T-helper 1 cell treated with Interleukin-12 subunit alpha and Interleukin-12 subunit beta and Interleukin-4 antibody, amounts not matched to agents 30 ng/mL and 1 ng/mL, for 36 hours (primary cell): ENCODE results near the gene BMP10. TPM values are rescaled to one million over a fixed set of nuclear protein-coding genes. Genes with fewer than 3 reads are reported as not detected.

ENCODE experiments used
- intact Hi-C: fragments of 100-400 bp; cut with micrococcal nuclease; formaldehyde crosslinking; loops from one replicate; pipeline ENCODE4 v1.15.1; 2024
- total RNA-seq: library from RNA; stranded (reverse); gene quantifications from 2 replicates; pipeline ENCODE4 v1.2.3, GENCODE V29; 2022

Gene BMP10
- total RNA-seq, 1 donor from 2014 or later, result 0.27 TPM

DNA sequence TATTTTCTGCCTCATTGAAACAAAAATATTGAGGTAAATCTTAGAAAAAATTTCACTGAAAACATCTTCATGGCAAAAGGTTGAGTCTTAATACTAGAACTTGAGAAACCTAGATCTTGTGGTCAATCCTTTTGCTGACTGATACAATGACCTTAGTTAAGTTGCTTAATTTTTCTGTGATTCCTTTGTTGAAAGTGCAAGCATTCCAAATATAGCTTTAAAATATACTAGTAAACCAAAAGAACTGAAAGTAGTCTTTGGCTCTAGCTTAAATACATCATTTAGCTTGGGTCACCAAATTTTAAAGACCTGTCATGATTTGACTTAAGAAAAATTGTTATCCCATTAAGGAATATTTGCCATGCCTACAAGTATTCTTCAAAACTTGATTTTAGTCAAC lies 16.7 kb downstream of the BMP10 start:
- intact Hi-C loops, result no loop called here

GRCh38 chr2:68853915-68854314 lies 17.3 kb downstream of the BMP10 start:
- intact Hi-C loops, result no loop called here

DNA sequence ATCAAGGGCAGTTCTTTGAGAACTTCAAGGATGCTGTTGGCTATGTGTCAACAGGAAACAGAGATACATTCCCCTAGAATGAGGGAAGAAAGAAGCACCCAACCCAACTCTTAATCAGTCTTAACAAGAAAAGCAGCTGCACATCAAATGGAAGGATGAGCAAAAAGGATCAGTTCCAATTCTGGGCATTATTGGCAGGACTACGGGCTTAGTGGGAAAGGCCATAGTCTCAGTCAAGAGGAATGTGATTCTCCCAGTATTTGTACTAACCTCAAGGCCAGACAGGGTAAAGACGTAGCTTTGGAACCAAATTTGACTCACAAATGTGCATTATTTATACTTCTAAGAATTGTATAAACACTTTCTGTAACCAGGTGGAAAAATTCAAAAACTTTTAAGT lies 18.2 kb downstream of the BMP10 start:
- intact Hi-C loops, result no loop called here

DNA sequence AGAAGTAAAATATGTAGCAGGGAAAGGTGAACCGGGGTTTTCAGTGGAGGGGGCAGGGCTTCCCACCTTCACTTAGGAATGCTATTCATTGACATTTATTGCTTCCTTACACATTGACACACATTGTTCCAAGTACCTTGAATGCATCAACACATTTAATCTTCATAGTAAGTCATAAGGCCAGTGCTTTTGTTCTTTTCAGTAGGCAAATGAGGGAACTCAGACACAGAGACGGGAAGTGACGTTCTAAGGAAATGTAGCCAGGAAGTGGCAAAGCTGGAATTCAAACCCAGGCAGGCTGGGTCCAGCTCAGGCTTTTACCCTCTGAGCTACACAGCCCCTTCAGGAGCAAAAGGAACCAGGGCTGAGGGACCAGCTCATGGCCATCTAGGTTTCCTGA lies 20.7 kb downstream of the BMP10 start:
- intact Hi-C loops, result no loop called here

DNA sequence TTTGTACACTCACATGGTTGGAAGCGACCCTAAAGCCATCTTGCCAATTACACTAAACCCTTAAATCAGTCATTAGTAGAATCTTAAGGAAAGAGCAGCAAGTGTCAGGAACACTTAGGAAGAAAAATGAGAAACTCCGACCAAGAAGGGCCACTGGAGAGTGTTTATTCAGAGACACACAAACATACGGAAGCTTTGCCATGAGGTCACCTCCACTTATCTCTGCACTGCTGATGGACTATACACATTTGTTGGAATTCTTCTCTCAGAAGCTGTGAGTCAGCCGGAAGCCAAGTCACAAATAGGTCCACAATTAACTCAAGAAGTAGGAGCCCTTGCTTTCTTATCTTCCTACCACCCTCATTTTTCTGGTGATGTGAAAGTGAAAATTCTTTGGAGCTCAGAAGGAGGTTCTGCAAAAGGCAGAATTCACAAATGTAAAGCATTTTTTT lies 21.6 kb downstream of the BMP10 start:
- intact Hi-C loops, result no loop called here

DNA sequence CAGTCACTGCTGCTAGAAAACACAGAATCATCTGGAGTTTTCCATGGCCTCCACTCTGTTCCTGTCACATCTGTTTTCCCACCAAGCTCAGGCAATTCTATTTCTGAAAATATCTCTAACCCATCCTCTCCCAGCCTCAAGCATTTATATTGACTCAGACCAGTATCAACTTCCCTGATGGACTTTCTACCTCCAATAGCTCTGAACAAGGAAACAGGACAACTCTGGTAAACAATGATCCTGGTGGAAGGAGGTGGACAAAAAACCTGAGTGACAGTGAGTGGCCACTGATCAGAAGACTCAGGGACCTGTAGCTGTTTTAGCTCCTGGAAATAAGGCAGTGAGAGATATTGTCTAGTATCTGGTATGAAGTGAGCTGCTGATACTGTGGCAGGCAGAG lies 23.4 kb downstream of the BMP10 start:
- intact Hi-C loops, result no loop called here

- intact Hi-C loops, result no loop called here
These were observed 25.1 kb downstream of the BMP10 start for GRCh38 chr2:68846091-68846490.

GRCh38 chr2:68845043-68845442 lies 26.2 kb downstream of the BMP10 start:
- intact Hi-C loops, result no loop called here

DNA sequence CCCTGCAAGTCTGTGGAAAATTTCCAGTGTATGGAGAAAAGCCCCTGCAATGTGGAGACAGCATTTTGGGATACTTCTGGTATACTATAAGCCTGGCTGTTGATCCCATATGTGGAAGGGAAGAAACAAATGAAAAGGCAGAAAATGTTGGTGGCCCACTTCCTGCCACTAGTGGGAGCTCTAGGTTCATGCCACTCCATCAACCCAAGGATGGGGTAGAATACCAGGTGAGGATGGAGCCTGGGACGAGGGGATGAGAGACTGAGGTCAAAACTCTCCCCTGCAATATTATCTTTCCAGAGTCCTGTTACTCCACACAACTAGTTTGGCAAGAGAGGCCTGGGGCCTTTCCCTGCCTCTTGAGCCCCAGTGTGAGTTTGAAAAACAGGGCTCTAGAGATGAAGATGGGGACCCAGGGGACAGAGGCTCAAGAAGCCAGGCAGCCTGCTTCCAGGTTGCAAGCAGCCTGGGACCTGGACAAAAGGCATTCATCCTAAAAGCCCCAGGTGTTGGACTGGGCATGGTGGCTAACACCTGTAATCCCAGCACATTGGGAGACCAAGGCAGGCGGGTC lies 31.9 kb downstream of the BMP10 start:
- intact Hi-C loops, result loop anchor here (1.0 to 10.0 kb wide), 6 partner anchors 86 to 1442 kb away; partner anchors contain the start of genes C1D and ETAA1

DNA sequence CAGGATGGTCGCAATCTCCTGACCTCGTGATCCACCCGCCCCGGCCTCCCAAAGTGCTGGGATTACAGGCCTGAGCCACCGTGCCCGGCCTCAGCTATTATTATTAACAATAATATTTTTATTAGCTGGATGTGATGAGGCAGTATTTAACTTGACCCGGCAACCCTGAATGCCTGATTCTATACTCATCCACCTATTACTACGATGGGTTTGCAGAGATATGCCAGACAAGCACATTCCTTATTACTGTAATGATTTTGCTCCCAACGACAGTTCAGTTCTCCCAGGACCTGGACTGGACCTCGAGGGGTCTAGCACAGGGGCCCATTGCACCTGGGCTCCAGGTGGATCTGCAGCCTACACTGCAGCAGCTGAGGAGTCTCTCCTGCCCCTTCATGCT lies 32.6 kb downstream of the BMP10 start:
- intact Hi-C loops, result loop anchor here (1.0 to 10.0 kb wide), 7 partner anchors 70 to 1441 kb away; partner anchors contain the start of genes C1D and ETAA1

DNA sequence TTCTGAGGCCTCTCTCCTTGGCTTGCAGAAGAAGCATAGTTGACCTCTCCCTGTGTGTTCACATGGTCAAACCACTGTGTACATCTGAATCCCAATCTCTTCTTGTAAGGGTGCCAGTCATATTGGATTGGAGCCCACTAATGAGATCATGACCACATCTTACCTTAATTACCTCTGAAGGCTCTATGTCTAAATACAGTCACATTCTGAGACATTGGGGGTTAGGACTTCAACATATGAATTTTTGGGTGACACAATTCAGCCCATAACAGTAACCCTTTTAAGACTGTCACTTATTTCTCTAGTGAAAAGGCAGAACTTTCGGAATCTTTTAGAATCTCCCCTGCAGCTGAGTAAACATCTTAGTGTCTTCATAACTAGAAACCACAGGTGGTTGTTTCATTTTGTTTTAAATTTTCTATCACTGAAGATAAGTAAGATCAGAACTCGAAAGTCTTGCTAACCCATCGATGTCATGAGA lies 33.3 kb downstream of the BMP10 start:
- intact Hi-C loops, result loop anchor here (1.0 to 10.0 kb wide), 11 partner anchors 9 to 1441 kb away; partner anchors contain the start of genes C1D and ETAA1

GRCh38 chr2:68837164-68837860 lies 33.9 kb downstream of the BMP10 start:
- intact Hi-C loops, result loop anchor here (1.0 to 10.0 kb wide), 9 partner anchors 8 to 1440 kb away; partner anchors contain the start of genes C1D and ETAA1

DNA sequence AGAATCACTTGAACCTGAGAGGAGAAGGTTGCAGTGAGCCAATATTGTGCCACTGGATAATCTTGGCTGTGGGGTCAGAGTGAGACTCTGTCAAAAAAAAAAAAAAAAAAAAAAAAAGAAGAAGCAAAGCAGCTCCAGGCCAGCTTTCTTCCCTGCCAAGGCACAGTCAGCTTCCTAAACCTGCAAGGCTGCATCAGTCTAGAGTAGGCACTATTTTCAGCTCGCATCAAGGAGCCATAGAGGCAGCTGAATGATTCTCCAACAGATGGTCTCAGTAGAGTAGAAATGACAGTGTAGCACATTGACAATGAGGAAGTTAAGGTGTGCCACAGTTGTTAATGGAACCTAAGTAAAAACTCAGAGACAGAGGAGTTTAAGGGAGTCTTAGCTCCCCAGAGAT lies 35.6 kb downstream of the BMP10 start:
- intact Hi-C loops, result loop anchor here (5.0 to 10.0 kb wide), 4 partner anchors 183 to 1438 kb away; partner anchors contain the start of genes C1D and ETAA1

DNA sequence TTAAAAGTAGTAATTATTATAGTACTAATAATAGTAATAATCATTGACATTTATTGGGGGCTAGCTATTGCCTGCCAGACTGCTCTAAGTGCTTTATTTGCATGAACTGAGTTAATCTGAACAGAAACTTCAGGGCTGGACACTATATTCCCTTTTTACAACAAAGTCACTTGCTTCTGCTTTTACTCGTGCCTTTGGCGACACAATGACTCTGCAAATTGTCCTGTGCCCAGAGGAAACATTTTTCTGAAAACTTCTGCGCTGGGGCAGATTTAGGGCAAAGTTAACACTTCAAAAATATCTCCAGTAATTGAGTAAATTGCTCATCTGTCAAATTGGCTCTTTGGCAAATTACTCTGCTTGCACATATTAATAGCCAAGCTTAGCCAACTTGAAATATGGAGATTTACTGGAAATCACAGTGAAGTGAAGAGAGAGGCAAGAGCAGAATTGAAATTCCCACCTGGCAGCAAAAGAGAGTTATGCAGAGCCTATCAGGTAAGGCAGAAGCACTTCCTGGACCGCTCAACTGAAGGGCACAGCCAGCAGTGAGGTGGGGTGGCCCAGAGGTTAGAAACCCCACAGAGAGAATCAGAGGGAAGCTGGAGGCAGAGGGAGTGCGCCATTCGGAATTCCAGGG lies 36.3 kb downstream of the BMP10 start:
- intact Hi-C loops, result loop anchor here (5.0 to 10.0 kb wide), 4 partner anchors 183 to 1438 kb away; partner anchors contain the start of genes C1D and ETAA1

DNA sequence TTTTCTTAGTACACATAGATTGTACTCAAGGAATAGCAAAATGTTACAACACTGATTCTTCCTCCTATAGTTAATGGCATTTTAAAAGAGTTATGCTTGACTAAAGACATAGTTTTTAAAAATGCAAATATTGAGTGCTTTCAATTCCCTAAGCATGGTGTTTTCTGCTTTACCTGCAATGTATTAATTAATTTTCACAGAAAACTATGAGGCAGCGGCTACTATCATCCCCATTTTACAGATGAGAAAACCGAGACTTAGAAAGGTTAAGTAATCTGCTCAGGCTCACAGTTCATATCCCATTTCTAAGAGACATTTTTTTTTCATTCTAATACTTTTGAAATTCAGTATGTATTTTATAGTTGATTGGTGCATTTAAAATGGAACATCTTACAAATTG lies 38.0 kb downstream of the BMP10 start:
- intact Hi-C loops, result loop anchor here (10.0 kb wide), 1 partner anchor 768 kb away; the partner anchor contains the start of gene C1D

DNA sequence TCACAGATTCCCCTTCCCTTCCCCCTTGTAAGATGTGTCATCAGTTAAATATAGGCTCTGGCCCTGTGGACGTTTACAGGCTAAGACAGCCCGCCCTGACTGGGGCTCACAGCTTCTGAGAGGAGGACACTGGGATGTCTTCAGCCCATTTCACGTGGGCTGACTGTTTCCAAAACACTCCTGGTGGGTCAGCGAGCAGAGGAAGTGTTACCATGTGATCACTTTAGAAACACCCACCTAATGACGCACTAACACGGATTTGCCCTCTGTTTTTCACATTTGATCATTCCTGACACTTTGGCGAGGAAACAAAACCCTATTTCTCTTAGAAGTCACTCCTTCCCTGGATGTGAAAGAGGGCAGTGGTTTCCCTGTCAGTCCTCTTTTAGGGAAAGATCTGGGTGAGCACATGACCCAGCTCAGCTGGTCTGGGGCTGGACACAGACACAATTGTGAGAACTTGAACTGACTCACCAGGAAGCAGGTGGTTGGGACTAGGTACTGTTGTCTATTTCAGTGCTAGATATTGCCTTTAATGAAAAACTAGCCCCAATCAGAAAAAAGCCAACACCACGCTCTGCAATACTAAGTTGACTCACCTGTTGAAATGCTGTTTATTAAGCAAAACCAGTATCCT lies 38.8 kb downstream of the BMP10 start:
- intact Hi-C loops, result loop anchor here (10.0 kb wide), 1 partner anchor 768 kb away; the partner anchor contains the start of gene C1D

GRCh38 chr2:68831686-68832232 lies 39.4 kb downstream of the BMP10 start:
- intact Hi-C loops, result loop anchor here (10.0 kb wide), 1 partner anchor 767 kb away; the partner anchor contains the start of gene C1D

- intact Hi-C loops, result loop anchor here (1.0 to 10.0 kb wide), 8 partner anchors 8 to 765 kb away; partner anchors contain the start of gene C1D
These were observed 41.4 kb downstream of the BMP10 start for GRCh38 chr2:68829749-68830148.

DNA sequence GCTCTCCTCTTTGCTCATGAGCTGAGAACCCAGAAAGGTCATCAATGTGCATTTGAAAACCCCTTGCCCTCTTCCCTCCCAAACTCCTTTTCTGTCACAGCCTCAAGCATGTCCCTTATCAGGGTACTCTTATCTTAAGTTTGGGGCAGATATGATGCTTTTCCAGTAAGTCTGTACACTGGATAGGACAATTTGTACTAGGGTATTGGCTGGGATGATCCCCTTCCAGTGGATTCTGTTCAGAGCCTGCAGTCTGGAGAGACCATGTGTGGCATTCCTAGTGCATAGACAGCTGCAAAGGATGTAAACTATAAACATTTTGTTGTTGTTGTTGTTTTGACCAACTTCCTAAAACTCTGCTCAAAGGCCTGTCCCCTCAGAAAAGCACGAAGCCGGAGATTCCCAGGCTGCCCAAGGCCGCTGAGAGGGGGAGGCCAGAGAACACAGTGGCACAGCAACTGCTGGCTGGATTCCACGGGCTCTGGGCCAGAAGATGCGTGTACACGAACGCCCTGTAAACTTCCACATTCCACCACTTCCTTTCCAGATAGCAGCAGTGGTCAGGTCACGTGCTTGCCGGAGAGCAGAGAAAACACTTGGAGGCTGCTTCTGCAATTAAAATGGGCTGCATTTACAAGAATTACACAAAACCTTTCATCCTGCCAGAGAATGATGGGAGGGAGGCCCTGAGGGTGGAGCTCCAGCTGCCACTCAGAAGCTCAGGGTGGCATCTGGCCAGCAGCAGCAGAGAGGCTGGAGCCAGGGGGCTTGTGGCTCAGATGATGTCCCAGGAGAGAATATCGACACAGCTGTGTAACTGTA lies 42.1 kb downstream of the BMP10 start:
- intact Hi-C loops, result loop anchor here (1.0 to 2.0 kb wide), 7 partner anchors 8 to 112 kb away; no protein-coding TSS in a partner anchor

DNA sequence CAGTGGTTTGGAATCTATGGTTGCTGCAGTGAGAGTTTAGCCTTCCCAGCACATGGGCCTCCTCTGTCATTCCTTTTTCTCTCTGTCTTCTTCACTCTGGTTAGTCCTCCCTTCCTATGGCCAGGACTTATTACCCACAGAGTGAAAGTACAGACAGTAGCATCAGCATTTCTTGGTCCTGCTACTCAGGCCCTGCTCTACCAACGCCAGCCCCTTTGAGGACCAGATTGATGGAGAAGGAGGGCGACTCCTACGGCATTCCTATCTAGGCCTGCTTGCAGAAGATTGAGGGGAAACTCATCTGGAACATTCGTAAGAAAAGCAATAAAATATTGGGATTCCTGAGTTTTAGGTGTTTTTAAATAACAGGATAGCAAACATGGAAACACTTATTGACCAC lies 43.5 kb downstream of the BMP10 start:
- intact Hi-C loops, result loop anchor here (2.0 kb wide), 5 partner anchors 53 to 111 kb away; no protein-coding TSS in a partner anchor
